ENCODE measurements around the gene CLEC2D.
"Not testable (repeated sequence)": the region's sequence is repeated elsewhere in the genome, so short reads cannot be mapped to it uniquely, and the experiment has no call there.

The CLEC2D gene

DNA sequence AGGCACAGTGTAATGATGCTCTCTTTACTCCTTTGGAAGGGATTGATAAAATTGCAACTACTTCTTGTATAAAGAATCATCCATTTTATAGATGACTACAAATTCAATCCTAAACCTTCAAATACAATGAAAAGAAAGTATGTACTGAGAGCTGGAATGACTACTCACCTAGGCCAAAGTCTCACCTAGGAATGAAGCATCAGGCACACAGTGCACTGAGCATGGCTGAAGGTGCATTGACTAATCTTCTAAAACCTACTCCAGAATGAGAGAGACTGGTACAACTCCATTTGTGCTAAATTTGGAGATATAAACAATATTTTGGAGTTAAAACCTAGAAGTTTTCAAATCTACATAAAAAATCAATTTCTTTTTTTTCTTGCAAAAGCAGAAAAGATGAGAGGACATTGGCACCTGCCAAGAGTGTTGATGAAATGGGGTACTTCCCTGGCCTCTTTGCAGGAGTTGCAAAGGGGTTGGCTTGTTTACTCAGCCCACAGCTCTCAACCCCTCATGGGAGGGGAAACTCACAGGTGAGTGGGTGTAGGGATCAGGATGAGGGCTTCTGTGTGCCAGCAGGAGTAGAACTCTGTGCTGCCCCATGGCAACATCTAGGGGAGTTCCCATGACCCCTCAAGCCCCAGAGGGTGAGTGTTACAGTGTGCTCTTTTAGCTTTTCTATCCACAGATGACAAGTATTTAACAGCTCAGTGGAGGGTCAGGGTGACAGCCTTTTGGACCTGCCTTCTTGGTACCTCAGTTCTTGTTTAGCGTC lies 32.1 kb downstream of the CLEC2D start:
- DNase-seq: no peak

DNA sequence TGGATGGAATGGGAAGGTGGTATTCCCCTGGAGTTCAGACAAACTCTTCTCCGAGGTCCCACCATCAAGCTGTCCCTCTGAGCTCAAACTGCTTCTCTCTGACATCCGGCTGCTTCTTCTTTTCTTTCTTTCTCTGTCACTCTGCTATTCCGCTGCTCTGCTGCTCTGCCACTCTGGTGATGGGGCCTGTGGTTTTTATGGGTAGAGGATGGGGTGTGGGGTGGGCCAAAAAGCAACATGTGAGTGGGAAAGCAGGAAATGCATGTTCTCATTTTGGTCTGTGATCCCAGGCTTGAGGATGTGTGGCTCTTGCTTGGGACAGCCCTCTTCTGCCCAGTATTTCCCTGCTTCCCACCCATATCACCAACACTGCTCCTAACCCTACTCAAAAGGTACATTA lies 32.7 kb downstream of the CLEC2D start:
- DNase-seq: peak in 1 of 2 donors; percentile 25

DNA sequence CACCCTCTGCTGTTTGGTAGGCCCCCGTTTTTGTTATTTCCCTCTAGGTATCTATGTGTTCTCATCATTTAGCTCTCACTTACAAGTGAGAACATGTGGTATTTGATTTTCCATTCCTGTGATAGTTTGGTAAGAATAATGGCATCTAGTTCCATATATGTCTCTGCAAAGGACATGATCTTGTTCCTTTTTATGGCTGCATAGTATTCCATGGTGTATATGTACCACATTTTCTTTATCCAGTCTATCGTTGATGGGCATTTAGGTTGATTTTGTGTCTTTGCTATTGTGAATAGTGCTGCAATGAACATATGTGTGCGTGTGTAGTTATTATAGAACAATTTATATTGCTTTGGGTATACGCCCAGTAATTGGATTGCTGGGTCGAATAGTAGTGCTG lies 35.0 kb downstream of the CLEC2D start:
- DNase-seq: not testable (repeated sequence)

DNA sequence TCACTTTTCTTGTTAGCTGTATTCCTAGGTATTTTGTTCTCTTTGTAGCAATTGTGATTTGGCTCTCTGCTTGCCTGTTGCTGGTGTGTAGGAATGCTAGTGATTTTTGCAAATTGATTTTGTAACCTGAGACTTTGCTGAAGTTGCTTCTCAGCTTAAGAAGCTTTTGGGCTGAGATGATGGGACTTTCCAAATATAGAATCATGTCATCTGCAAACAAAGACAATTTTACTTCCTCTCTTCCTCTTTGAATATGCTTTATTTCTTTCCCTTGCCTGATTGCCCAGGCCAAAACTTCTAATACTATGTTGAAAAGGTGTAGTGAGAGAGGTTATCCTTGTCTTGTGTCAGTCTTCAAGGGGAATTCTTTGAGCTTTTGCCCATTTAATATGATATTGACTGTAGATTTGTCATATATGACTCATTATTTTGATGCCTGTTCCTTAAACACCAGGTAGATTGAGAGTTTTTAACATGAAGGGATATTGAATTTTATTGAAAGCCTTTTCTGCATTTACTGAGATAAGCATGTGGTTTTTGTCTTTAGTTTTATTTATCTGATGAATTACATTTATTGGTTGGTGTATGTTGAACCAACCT lies 36.7 kb downstream of the CLEC2D start:
- peak in 1 of 2 donors; percentile 15 for DNase-seq

DNA sequence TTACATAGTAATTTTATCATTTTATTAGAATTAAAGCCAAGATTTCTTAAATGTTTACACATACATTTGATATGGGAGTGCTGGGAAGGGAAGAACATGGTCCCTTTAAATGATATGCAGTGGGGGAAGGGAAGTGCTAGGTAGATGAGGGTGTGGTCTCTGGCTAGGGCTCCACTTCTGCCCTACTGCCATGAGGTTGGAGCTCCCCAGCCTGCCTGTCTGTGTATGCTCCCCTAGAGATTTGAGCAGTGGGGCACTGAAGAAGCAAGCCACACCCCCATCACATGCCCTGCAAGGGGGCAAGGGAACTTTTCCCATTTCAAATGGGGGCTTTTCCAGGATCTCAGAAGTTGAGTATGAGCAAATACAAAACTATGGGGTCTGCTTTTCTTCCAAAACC lies 37.8 kb downstream of the CLEC2D start:
- no peak for DNase-seq

DNA sequence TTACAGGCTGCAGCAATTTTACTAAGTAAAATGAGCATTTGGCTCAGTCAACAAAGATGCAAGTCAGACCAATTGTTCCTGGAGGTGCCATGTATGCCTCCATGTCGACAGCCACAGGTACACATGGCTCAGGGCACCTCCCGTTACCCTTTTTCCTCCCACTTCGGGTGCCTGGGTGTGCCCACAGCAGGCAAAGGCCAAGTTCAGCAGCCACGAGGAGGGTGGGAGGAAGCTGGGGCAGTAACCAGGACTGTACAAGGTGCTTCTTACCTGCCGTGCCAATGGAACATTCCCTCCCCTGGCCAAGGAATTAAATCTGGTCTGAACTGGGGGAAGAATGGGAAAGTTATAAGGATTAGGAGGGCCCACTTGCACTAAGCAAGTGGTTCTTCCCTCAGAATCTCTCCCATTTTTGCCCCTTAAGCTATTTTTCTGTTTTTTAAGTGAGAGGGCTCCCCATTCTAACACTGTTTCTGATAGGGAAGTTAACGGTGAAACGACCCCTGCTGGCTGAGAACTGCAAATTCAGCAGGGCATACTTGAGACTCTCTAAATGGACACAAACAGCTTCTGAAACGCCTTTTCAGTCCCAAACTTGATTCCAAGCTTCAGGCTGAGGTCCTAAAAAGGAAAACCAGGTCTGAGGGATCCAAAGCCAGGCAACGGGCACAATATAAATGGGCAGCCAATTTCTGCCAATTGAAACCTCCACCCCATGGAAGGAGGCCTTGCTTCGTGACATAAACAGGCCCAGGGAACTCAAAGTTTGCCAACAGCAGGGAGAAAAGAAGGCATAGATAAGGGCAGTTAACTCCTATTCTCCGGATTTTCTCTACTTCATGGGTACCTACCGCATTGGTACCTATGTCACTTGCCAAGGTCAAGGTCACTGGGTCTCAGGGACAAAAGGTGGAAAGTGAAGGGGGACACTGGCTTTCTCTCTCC lies 38.6 kb downstream of the CLEC2D start:
- DNase-seq: peak; percentile 7 to 29

DNA sequence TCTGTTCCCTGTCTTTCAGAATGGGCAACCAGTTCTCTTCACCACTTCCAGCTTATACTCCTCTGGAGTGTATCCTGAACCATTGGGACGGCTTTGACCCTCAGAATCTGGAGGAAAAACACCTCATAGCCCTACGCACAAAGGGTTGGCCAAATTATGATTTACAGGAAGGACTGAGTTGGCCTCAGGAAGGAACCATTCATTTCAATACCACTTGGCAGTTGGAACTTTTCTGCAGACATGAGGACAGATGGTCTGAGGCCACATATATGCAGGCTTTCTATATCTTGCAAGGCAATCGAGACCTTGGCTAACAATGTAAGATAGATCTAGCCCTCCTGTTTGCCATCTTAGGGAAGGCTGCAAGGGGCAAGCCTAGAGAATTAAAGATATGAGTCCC lies 39.3 kb downstream of the CLEC2D start:
- no peak for DNase-seq

DNA sequence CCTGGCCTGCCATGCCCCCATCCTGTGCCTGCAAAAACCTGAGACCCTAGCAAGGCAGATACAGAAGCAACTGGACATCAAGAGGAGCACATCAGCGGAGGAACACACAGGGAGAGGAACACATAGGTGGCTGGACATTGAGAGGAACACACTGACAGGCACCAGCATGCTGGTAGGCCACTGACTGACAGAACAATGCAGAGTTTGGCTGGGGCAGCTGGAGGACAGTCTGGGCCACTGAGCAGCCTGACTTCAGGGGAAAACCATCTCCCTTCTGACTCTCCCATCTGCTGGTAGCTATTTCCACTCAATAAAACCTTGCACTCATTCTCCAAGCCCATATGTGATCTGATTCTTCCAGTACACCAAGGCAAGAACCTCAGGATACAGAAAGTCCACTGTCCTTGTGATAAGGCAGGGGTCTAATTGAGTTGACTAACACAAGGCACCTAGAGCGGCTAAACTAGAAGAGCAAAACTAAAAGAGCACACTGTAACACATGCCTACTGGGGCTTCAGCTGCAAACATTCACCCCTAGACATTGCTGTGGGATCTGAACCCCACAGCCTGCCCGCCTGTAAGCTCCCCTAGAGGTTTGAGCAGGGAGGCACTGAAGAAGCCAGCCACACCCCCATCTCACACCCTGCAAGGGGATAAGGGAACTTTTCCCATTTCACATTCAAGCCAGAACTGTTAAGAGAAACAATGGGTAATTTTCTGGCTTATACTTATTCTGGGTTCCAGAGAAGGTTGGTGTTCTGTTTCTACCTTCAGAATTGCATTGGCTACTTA lies 41.3 kb downstream of the CLEC2D start:
- DNase-seq: no peak

DNA sequence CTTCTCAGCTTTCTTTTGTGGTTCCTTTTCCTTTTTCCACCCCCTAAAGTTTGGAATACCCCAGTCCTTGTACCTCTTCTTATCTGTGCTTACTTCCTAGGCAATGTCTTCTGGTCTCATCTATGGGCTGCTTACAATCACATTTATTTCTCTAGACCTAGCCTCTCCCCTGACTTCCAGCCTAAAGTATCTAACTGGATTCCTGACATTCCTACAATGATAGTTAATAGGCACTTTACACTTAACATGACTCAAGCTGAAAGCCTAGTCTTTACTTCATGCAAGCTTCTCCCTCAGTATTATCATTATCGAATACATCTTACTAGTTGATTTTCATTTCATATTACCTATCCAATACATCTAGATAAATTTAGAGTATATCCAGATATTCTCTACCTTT lies 42.2 kb downstream of the CLEC2D start:
- no peak for DNase-seq

DNA sequence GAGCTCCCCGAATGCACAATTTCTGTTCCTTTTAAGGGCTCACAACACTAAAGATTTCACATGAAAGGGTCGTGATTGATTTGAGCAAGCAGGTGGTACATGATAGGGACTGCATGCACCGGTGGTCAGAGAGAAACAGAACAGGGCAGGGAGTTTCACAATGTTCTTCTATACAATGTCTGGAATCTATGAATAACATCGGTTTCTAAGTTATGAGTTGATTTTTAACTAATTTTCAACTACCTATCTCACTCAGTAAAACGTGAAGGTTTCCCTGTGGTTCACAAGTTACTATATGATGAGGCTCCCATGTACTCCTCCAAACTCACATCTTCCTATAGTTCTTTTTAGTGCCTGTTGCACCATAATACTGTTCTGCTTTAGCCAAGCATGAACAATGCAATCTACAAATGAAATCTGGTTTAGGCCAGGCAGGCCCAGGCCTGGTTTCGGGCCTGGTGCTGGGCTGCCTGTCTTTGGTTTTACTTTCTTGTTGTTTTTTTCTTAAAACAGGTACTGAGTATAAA lies 43.6 kb downstream of the CLEC2D start:
- not testable (repeated sequence) for DNase-seq

DNA sequence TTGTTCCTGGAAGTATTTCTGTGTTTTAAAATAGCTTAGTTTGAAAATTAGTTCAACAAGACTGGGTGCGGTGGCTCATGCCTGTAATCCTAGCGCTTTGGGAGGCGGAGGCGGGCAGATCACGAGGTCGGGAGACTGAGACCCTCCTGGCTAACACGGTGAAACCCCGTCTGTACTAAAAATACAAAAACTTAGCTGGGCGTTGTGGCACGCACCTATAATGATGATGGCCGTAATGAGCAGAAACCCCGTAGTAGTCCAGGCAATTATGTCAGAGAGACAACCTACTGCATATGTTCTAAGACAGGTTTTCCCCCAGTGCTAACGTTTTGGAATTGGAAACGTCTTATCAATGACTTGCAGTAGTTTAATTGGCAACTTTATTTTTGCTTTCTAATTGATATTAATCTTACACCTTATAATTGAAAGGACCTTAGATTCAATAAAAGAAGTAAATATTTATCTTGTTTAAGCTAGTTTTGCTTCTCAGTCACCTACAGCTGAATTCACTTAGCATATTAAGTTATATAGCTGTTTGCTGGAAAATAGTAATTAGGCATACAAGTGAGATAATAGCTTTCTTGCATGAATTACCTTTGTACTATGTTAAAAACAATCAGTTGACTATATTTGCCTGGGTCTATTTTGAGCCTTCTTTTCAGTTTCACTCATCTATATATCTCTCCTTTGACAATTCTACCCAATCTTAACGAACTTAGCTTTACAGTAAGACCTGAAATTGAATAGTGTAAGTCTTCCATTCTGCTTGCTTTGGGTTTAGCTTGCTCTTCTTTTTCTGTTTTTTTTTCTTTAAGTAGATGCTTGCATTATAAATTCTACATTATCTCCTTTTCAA lies 47.8 kb downstream of the CLEC2D start:
- no peak for DNase-seq

DNA sequence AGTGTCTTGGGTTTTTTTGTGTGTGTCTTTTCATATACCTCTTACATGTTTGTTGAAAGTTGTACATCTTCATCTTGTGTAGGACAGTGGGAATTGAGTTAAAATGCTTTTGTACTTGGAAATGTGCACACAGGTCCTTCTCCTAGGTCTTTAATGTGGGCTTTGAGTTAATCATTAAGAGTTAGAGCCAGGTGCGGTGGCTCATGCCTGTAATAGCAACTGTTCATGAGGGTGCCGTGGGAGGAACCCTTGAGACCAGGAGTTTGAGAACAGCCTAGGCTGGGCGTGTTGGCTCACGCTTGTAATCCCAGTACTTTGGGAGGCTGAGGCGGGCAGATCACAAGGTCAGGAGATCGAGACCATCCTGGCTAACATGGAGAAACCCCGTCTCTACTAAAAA lies 49.5 kb downstream of the CLEC2D start:
- no peak for DNase-seq

DNA sequence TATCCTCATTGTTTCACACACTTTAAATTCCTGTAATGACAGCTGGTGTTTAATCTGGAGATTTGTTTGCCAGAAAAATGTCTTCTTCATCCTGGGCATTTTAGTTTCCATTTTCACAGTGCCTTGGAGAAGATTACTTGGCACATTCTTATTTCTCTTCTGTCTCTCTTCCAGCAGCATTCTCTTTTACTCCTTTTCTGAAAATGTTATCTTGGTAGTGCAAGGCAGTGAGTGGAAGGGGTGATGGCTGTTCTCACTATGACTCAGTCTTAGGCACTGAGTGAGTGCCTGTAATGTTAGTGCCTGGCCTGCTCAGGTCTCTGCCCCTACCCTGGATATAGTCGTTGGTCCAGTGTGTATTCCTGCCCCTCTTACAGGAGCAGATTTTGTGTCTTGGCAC lies 50.3 kb downstream of the CLEC2D start:
- DNase-seq: no peak

DNA sequence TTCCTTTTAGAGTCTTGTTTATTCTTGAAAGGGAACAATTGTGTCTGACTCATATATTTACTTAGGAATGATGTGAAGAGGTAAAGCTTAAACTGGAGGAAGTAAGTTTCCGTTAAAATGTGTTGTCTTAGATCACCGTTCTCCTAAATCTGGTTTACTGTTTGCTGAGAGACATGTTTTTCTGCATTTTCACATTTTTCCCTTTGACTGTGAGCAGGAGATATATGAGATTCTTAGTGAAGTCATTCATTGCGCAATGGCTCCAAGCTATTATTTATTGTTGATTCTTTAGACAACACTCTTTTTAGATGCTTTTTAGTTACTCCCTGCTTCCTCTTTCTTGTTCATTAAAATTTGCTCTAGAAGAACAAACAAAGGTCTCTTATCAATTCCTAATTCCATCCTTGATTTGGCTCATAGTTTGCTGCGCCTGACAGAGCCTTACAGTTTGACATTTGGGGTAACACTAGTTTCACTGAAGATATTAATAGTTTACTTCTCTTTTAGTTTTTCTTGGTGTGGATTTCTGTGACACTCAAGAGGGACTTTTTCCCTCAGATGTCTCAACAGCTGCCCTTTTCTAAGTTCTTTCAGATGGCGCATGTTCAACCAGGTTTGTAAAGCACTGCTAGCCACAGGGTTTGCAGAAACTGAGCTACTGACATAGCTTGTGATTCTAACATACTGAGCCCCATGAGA lies 52.0 kb downstream of the CLEC2D start:
- peak in 1 of 2 donors; percentile 38 for DNase-seq

DNA sequence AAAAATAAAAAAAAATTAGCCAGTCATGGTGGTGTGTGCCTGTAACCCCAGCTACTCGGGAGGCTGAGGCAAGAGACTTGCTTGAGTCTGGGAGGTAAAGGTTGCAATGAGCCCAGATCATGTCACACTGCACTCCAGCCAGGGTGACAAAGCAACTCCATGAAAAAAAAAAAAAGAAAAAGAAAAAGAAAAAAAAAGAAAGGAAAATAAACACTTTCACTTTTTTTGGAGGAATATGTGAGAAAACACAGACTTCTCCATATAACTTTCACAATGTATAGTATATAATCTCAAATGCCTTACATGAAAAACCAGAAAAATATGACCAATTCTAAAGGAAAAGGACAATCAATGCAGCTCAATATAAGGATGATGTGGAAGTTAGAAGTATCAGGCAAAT lies 54.5 kb downstream of the CLEC2D start:
- no peak for DNase-seq

DNA sequence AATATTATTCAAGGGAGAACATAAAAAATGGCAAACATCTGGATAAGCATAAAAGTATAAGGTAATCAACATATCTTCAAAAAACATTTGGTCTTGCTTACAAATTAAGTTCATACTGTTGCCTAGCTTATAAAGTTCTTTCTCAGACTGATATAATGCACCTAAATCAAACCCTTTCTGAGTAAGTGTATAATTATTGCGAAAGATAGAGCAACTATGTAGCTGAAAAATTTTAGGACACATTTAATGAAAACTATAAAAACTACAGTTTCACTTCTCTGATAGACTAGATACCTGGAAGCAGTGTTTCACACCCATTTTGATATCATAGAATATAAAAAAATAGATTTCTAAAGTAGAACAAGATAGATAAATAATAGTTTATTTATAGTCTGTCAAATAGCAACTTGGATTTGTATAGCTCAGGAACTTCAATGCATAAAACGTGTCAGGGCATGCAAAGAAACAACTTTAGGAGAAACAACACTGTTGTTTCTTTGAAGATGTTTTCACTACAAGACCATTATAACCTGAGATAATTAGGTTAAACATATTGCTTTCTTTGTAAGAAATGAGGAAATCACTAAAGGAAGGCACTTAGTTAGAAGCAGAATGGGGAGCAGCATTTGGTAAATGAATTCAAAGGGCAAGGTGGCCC lies 55.8 kb downstream of the CLEC2D start:
- no peak for DNase-seq

DNA sequence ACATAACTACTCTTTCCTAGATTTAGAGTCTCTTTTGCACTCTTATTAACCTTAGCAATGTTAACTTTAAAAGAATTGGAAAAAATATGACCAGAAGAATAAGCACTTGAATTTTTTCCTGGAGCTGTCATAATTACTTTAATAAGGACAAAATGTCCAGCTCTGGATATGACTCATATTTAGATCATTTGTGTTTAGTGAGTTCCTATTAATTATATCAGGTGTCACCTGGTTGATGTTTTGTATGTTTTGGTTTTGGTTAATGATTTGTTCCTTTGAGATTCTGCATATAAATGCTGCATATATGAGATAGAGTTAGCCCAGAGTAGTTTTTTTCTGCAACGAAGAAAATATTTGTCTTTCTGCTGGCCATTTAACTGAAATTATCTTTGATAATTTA lies 58.3 kb downstream of the CLEC2D start:
- no peak for DNase-seq

DNA sequence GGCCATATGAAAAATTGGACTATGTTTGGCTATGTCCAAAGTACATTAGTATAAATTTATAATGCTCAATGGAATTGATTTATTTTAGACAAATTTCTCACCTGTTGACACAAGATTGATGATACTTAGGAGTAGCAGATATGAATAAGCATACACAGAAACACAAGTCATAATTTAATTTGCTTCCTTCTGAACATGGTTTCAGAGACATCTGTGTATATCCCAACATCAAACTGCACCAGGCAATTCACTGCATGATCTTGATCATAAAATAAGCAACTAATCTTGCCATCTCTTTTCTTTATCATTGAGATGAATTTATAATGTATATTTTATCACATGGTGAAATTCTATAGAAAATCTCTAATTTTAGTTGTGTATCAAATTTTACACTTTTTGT lies 59.6 kb downstream of the CLEC2D start:
- no peak for DNase-seq

DNA sequence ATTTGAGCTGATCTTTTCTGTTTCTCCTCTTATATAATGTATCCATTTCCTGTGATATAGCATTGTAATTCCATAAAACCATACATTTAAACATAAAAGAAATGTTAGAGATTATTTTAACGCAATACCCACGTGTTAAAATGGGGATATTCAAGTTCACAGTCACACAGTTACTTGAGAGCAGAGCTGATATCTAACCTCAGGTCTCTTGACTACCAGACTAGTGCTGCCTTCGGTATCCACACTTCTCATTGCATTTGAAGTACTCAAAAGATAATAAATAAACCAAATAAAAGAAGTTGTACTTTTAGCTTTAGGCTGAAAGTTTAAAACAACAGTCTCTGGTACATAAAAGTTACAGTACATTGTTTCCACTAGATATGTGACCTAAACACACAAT lies 60.5 kb downstream of the CLEC2D start:
- no peak for DNase-seq

DNA sequence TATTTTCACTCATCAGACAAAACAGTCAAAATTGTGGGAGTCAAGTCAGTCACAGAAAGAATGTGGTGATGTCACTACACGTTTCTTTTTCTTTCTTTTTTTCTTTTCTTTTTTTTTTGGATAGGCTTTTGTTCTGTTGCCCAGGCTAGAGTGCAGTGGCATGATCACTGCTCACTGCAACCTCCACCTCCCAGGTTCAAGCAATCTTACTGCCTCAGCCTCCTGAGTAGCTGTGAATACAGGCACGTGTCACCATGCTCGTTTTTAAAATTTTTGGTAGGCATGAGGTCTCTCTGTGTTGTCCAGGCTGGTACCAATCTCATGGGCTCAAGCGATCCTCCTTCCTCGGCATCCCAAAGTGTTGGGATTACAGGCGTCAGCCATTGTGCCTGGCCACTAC lies 61.1 kb downstream of the CLEC2D start:
- DNase-seq: no peak
